Measurements from ENCODE around the gene PHF1. TPM values are rescaled to one million over a fixed set of nuclear protein-coding genes. Genes with fewer than 3 reads are reported as not detected.

Gene PHF1
- total and polyA plus RNA-seq, 2 of the 13 experiments (the other 11 are each of a cell fraction or from before 2014, with no cell fraction given) = 25.4 to 61.9 TPM

GRCh38 chr6:33454009-33454946 is 43.5 kb downstream of the PHF1 start, which contains the start of gene ZBTB9 (continued):
- TF ChIP-seq SRF (IDR thresholded peaks at IDR 0.05; ENCODE audit: low read depth, low read length) (no peak), HOXA7 (CRISPR knock-in tag; IDR thresholded peaks at IDR 0.05) (no peak), SYNCRIP (IDR thresholded peaks at IDR 0.05; ENCODE audit: insufficient read depth, low read depth, low read length) (no peak), RFX5 (IDR thresholded peaks at IDR 0.05; ENCODE audit: low read depth, low read length) (peak; percentile 62; the same call in 1 of the 2 replicates), FOXK1 (CRISPR knock-in tag; IDR thresholded peaks at IDR 0.05; ENCODE audit: borderline replicate concordance, low read depth) (peak; percentile 86; the same call in 1 of the 2 replicates), IRF9 (CRISPR knock-in tag; IDR thresholded peaks at IDR 0.05; ENCODE audit: borderline replicate concordance) (peak; percentile 95), TFDP1 (CRISPR knock-in tag; IDR thresholded peaks at IDR 0.05; ENCODE audit: borderline replicate concordance) (peak; percentile 91), SIN3A (IDR thresholded peaks at IDR 0.05; ENCODE audit: borderline replicate concordance, low read depth, low read length) (peak; percentile 97; the same call in 1 of the 2 replicates), BHLHE40 (IDR thresholded peaks at IDR 0.05; ENCODE audit: low read length) (peak; percentile 4; the same call in 1 of the 2 replicates), ZNF546 (CRISPR knock-in tag; conservative IDR thresholded peaks at IDR 0.05) (peak; percentile 92), KDM4B (CRISPR knock-in tag; IDR thresholded peaks at IDR 0.05) (0 out of 2 replicates have a peak, but pooled peaks have one; percentile 32), ARNT (IDR thresholded peaks at IDR 0.05) (no peak), UBTF (CRISPR knock-in tag; IDR thresholded peaks at IDR 0.05) (peak; percentile 96), IKZF4 (CRISPR knock-in tag; IDR thresholded peaks at IDR 0.05; ENCODE audit: borderline replicate concordance, low read depth, not compliant biosample characterization) (peak; percentile 28), ARHGAP35 (CRISPR knock-in tag; IDR thresholded peaks at IDR 0.05; ENCODE audit: borderline replicate concordance) (peak; percentile 91; the same call in 1 of the 2 replicates), ZNF136 (CRISPR knock-in tag; IDR thresholded peaks at IDR 0.05; ENCODE audit: low read depth) (peak; percentile 58; the same call in 1 of the 2 replicates), ZNF512B (CRISPR knock-in tag; IDR thresholded peaks at IDR 0.05; ENCODE audit: borderline replicate concordance) (peak; percentile 54; the same call in 1 of the 2 replicates), ZFYVE20 (CRISPR knock-in tag; IDR thresholded peaks at IDR 0.05; ENCODE audit: borderline replicate concordance, low read depth) (0 out of 2 replicates have a peak, but pooled peaks have one; percentile 21), SPEN (CRISPR knock-in tag; IDR thresholded peaks at IDR 0.05; ENCODE audit: low read depth) (peak; percentile 94), SMARCE1 (IDR thresholded peaks at IDR 0.05; ENCODE audit: borderline replicate concordance) (no peak), NFIC (IDR thresholded peaks at IDR 0.05; ENCODE audit: low read length) (no peak)
